Neutrophil (primary cell): ENCODE results near the gene CTNNA2.

Experiments
- H3K27ac ChIP-seq: fragments of 200-600 bp; sonication (generic); 2 replicates; pipeline ENCODE4 v1.5.1; 2016; ENCODE audit warnings: mild to moderate bottlenecking, moderate library complexity
- H3K27me3 ChIP-seq: fragments of 200-600 bp; sonication (generic); 2 replicates; pipeline ENCODE4 v1.6.0; 2016; ENCODE audit warnings: mild to moderate bottlenecking
- H3K36me3 ChIP-seq: fragments of 200-600 bp; sonication (generic); 2 replicates; pipeline ENCODE4 v1.5.1; 2017
- H3K4me1 ChIP-seq, 2 experiments: fragments of 200-600 bp in 1 of 2; sonication (generic) in 1 of 2; 1 replicate in 1 of 2; 2 replicates in 1 of 2; pipeline versions ENCODE4 v1.5.1 to v1.6.1; 2013 to 2016; ENCODE audit warnings: low read depth in 1 of 2, low read length in 1 of 2, mild to moderate bottlenecking in 1 of 2, moderate library complexity in 1 of 2; ENCODE audit not compliant: control insufficient read depth in 1 of 2, insufficient read depth in 1 of 2
- H3K4me3 ChIP-seq, 2 experiments: fragments of 200-600 bp in 1 of 2; sonication (generic) in 1 of 2; 1 replicate in 1 of 2; 2 replicates in 1 of 2; pipeline ENCODE4 v1.5.1; 2013 to 2016; ENCODE audit warnings: low read depth in 1 of 2, low read length in 1 of 2, mild to moderate bottlenecking in 1 of 2, moderate library complexity in 1 of 2
- H3K9me3 ChIP-seq: fragments of 200-600 bp; sonication (generic); 2 replicates; pipeline ENCODE4 v1.5.1; 2016
- TF ChIP-seq, protein P1 (sequence below): fragments of 200-600 bp; sonication (generic); IDR thresholded peaks from 2 replicates; pipeline ENCODE4 v1.5.1; 2016; ENCODE audit warnings: antibody characterized with exemption

The CTNNA2 gene

DNA sequence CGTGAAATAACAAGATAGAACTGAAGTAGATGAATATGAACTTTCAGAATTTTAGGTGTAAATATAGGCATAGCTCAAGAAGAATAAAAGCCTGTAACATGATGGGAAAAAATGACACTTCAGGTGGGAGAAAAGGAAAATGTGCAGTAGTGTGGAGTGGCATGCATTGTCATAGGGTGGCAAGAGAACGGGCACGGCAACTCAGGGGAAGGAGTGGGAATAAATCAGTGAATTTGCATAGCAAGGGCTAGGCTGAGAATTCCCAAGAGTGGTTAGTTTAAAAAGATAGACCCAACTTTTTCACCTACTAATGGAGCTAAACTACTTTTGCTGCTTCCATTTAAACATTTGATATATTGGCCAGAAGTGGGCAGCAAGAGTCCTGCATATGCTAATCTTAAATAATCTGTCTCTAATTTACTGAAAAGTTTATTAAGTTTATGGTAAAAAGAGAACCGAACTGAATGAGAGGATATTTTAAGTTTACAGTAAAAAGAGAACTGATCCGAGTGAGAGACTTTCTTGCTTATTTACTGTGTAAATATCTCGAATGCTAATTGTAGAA, 228.1 kb downstream of the CTNNA2 start:
- Histone ChIP-seq H3K27ac (no peak overlapping the region), H3K4me3 (no peak overlapping the region), H3K9me3 (no peaks in the 10 kb centered on the region), H3K4me1 (no peaks in the 10 kb centered on the region), H3K27me3 (no peaks in the 10 kb centered on the region), H3K36me3 (no peaks in the 10 kb centered on the region)
- TF ChIP-seq, protein P1, sequence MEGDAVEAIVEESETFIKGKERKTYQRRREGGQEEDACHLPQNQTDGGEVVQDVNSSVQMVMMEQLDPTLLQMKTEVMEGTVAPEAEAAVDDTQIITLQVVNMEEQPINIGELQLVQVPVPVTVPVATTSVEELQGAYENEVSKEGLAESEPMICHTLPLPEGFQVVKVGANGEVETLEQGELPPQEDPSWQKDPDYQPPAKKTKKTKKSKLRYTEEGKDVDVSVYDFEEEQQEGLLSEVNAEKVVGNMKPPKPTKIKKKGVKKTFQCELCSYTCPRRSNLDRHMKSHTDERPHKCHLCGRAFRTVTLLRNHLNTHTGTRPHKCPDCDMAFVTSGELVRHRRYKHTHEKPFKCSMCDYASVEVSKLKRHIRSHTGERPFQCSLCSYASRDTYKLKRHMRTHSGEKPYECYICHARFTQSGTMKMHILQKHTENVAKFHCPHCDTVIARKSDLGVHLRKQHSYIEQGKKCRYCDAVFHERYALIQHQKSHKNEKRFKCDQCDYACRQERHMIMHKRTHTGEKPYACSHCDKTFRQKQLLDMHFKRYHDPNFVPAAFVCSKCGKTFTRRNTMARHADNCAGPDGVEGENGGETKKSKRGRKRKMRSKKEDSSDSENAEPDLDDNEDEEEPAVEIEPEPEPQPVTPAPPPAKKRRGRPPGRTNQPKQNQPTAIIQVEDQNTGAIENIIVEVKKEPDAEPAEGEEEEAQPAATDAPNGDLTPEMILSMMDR = no peak

DNA sequence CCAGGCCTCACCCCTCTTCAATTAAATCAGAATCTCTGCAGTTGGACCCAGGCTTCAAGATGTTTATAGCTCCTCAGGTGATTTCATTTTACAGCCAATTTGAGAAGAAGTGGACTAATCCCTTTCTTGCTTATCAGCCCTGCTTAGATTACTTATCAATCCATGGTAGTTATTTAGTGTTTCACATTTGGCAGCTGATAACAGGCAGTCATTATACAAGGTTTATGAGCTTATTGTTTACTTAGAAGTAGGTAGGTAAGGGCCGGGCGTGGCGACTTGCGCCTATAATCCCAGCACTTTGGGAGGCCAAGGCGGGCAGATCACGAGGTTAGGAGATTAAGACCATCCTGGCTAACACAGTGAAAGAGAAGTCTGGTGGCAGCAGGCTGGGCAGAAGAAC, 237.5 kb downstream of the CTNNA2 start:
- Histone ChIP-seq H3K27me3 (no peaks in the 10 kb centered on the region), H3K4me3 (no peak overlapping the region), H3K36me3 (no peaks in the 10 kb centered on the region), H3K4me1 (no peaks in the 10 kb centered on the region), H3K9me3 (no peaks in the 10 kb centered on the region), H3K27ac (no peak overlapping the region)
- TF ChIP-seq, protein P1 = no peak

DNA sequence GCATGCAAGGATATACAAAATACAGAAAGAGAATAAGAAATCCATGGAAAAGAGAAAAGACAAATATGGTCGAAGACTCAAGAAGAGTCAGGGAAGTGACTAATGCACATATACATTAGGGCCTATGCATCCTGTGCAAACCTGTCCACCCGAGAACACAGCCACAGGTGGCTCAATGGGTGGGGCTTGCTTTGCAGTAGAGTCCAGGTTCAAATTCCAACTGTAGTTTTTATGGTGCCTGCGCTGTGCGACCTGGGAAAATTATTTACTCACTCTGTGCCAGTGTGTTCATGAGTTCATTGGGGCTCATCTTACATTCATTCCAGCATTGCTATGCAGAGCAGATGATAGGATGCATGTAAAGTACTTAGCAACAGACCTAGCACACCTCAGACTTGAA, 244.7 kb downstream of the CTNNA2 start:
- H3K4me3 ChIP-seq = no peak overlapping the region

DNA sequence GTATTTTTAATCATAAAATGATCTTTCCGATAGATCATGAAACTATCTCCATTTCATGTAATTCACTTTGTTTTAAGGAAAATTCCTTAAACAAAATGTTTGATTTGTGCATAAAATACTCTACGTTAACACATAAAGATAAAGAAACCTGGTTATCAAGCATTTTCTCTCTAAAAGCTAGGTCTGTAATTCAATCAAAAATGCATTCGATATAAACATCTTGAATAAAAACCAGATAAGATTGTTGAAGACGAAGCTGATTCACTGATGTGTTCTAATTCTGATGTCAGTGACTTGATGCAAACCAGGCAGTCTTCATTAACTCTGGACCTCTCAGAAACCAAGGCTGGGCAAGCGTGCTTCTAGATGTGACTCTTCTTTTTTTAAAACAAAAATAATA, 245.2 kb downstream of the CTNNA2 start:
- TF ChIP-seq, protein P1 = no peak
- Histone ChIP-seq H3K4me1 (no peaks in the 10 kb centered on the region), H3K27me3 (no peaks in the 10 kb centered on the region), H3K27ac (no peak overlapping the region), H3K36me3 (no peaks in the 10 kb centered on the region), H3K4me3 (no peak overlapping the region), H3K9me3 (no peaks in the 10 kb centered on the region)

More for the DNA sequence above, 244.7 kb downstream of the CTNNA2 start:
- TF ChIP-seq, protein P1 = no peak
- Histone ChIP-seq H3K36me3 (no peaks in the 10 kb centered on the region), H3K4me1 (no peaks in the 10 kb centered on the region), H3K9me3 (no peaks in the 10 kb centered on the region), H3K27ac (no peak overlapping the region), H3K27me3 (no peaks in the 10 kb centered on the region)

DNA sequence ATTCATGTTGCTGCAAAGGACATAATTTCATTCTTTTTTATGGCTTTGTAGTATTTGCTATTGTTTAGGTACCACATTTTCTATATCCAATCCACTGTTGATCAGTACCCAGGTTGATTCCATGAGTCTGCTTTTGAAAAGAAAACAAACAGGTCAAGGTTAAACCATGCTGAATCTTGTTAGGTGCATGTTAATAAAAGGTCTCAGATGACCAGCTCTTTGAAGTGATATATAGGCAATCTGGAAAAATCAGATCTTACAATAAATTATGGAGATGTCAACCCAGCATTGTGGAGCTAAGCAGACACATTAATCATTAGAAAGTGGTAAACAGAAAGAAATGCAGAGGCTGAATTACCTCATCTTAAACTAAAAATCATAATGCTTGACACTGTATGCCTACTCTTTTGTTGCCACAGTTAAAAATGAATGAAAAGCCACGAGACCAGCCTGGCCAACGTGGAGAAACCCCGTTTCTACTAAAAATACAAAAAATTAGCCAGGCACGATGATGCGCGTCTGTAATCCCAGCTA, 246.0 kb downstream of the CTNNA2 start:
- no peak overlapping the region for H3K4me3 ChIP-seq
- H3K36me3 ChIP-seq = no peaks in the 10 kb centered on the region
- no peak overlapping the region for H3K27ac ChIP-seq
- no peaks in the 10 kb centered on the region for H3K9me3 ChIP-seq
- TF ChIP-seq, protein P1 = no peak
- H3K27me3 ChIP-seq = no peaks in the 10 kb centered on the region
- no peaks in the 10 kb centered on the region for H3K4me1 ChIP-seq
